ENCODE measurements around the gene CMIP. TPM values are rescaled to one million over a fixed set of nuclear protein-coding genes. Genes with fewer than 3 reads are reported as not detected.
A peak's percentile ranks its signal among the peaks of the same experiment; 100 is the strongest.

CMIP gene
- total RNA-seq, 1 donor from 2014 or later, result 18.8 TPM

DNA sequence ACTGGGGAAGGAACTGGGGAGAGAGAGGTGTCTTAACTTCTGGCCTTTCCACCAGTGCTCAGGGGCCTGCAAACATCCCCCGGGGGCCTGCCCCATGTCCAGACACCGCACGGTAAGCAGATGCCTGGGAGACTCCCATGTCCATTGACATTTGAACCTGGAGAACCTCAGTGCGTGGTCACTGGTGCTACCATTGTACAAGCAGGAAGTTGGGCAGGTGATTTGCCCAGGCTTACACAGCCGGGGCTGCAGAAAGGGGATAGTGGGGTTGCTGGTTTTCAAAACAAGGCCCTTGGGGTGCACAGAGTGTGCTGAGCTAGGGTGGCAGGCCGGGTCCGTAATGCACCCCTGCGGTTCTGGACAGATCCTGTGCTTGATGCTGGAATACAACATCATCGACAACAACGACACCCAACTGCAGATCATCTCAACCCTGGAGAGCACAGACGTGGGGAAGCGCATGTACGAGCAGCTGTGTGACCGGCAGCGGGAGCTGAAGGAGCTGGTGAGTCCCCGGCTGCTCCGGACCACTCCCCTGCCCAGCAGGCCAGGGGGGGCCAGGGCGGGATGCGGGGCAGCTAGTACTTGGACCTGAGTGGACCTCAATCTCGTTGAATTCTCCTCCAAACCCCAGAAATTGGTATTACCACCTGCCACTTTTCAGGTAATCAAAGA, 256.8 kb downstream of the CMIP start:
- no peak for DNase-seq (ENCODE audit: low spot score in 2 of 2)
- no peak for FAIRE-seq

DNA sequence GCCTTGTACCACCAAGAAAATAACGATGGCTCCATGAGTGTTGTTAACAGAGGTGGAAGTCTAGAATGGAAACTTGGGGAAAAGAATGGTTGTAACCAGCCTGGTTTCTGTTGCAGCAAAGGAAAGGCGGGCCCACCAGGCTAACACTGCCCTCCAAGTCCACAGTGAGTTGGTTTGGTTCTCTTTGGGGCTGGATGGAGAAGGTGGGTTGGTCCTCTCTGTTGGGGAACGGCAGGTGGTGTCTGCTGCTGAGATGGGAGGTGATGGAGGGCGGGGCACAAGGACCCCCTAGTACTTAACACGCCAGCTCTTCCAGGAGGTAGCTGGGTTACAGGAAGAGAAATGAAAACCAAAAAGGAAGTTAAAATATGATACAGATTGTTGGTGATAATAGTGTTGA, 257.9 kb downstream of the CMIP start:
- FAIRE-seq (no peak), DNase-seq (ENCODE audit: low spot score in 2 of 2) (no peak)

GRCh38 chr16:81703177-81704155, 258.9 kb downstream of the CMIP start:
- DNase-seq (ENCODE audit: low spot score in 2 of 2), result no peak
- no peak for FAIRE-seq

- DNase-seq (ENCODE audit: low spot score in 2 of 2) (no peak), FAIRE-seq (no peak)
Observed at GRCh38 chr16:81705261-81705660, 260.7 kb downstream of the CMIP start.

- no peak for DNase-seq (ENCODE audit: low spot score in 2 of 2)
- FAIRE-seq, result no peak
Observed at GRCh38 chr16:81706327-81707295, 262.0 kb downstream of the CMIP start.

- FAIRE-seq (no peak), DNase-seq (ENCODE audit: low spot score in 2 of 2) (no peak)
Observed at GRCh38 chr16:81707411-81708265, 263.0 kb downstream of the CMIP start.

DNA sequence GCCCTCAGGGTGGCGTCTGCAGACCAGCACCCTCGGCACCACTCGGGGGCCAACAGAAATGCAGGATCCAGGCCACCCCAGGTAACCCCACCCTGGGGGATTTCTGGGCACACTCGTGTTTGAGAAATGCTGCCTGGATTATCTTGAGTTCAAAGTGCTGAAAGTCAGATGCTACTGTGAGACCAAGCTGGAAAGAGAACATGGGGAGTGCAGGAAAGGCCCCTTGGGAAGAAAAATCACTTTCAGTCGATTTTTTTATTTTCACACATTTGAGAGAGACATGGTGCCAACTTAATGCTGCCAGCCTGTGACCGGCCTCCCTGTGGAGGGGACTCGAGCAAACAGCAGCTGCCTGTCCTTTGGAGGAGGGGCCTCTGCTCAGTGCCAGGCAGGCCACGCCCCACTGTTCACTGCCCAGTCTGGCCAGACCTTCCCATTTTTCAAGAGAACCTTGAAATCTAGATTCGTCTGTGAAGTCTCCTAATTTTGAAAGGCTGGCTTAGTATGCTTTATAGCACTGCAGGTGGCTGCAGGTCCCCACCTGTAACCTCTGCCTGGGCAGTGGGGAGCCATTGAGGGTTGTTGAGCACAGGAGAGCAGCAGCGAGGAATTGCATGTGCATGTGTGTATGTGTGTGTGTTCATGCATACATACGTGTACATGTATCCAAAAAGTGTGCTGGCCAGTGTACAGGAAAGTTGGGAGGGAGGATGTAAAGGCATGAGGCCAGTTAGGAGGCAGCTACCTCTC, 263.8 kb downstream of the CMIP start:
- no peak for FAIRE-seq
- DNase-seq (ENCODE audit: low spot score in 2 of 2), result peak; percentile 64 to 71

GRCh38 chr16:81709016-81709900, 264.6 kb downstream of the CMIP start:
- no peak for FAIRE-seq
- no peak for DNase-seq (ENCODE audit: low spot score in 2 of 2)

DNA sequence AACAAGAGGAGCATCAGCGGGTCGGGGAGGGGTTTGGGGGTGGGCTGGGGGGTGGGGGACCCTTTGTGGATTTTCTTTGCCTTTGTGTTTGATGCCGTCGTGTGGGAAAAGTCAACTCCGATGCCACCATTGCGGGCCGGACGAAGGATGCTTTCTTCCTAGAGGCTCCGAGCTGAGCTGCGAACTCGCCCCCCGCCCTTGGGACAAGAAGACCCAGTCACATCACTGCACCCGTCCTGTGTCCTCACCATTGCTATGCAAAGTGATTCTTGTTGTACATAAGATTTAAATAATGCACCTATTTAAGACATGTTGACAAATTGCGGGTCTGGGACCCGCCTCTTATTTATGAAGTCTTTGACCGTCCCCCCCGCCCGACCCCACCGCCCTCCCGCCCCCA, 265.4 kb downstream of the CMIP start:
- FAIRE-seq (no peak), DNase-seq (ENCODE audit: low spot score in 2 of 2) (no peak)

GRCh38 chr16:81710596-81710995, 266.0 kb downstream of the CMIP start:
- DNase-seq (ENCODE audit: low spot score in 2 of 2) (no peak), FAIRE-seq (no peak)

DNA sequence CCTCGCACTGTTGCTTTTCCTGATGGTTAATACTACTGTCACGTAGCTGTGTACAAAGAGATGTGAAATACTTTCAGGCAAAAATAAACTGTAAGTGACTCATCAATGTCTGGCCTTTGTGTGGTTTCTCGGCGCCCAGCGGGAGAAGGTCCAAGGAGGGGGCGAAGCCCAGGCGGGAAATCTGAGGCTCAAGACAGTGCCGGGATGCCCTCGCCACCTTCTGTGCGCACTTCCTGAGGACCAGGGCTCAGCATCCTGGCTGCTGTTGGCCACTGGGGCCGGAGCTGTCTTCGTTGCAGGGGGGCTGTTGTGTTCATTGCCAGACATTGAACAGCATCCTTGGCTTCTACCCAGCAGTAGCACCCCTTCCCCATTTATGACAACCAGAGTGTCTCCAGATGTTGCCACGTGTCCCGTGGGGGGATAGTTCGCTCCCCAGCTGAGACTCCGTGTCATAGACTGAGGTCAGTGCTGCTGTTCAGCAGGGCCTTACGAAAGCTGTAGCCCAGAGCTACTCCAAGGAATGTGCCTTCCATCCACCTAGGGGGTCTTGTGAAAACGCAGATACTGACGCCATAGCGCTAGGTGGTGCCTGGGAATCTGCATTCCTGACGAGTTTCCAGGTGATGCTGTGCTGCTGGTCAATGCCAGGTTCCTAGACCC, 267.2 kb downstream of the CMIP start:
- no peak for FAIRE-seq

GRCh38 chr16:81712681-81713080, 268.1 kb downstream of the CMIP start:
- FAIRE-seq (no peak), DNase-seq (ENCODE audit: low spot score in 2 of 2) (no peak)

More for the DNA sequence above, 267.2 kb downstream of the CMIP start:
- DNase-seq (ENCODE audit: low spot score in 2 of 2), result peak in 1 of 2 donors; percentile 72

DNA sequence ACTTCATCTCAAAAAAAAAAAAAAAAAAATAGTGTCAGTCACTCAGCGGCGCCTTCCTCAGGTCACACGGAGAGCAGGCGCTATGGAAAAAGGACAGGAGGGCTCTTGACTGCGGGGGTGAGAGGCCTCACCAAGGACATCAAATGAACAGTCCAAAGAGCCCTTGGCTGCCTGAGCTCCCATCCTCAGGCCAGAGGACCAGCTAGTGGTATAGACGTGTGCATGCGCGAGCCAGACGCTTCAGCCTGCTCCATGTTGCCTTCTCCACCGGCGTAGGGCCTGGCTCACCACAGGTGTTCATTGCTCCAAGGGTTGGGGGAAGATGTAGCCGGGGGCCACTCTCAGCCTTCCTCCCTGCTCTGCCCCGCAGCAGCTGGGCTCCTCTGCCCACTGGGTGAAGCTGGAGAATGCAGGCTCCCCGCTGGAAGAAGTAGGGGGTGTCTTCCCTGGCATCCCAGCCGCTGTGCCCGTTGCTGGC, 268.7 kb downstream of the CMIP start:
- no peak for DNase-seq (ENCODE audit: low spot score in 2 of 2)
- no peak for FAIRE-seq

DNA sequence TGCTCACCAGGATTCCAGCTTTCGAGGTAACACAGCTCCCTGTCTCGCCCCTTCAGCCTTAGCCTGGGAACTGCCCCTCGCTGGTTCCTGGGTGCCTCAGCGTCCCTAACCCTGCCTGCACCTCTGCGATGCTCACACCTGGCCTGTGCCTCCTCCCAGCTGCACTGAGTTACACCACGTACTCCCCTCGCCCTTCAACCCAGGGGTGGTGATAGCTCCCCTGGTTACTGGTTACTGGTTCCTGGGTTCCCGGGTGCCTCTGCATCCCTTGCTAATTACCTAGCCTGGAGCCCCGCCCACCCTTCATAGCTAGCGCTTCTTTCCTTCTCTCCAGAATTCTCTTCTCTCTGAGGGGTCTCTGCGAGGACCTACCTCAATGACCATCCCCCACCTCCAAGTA, 269.2 kb downstream of the CMIP start:
- DNase-seq (ENCODE audit: low spot score in 2 of 2), result no peak
- no peak for FAIRE-seq

GRCh38 chr16:81714583-81714982, 270.0 kb downstream of the CMIP start:
- no peak for DNase-seq (ENCODE audit: low spot score in 2 of 2)
- FAIRE-seq, result no peak

- FAIRE-seq (no peak), DNase-seq (ENCODE audit: low spot score in 2 of 2) (no peak)
Observed at GRCh38 chr16:81715358-81716196, 271.0 kb downstream of the CMIP start.
